ENCODE data around the gene ZNF296.

- TF ChIP-seq CTCF (IDR thresholded peaks at IDR 0.05): no peak
- TF ChIP-seq POLR2AphosphoS5 (IDR thresholded peaks at IDR 0.05): peak; percentile 69
Observed at GRCh38 chr19:45113628-45114027, 37.4 kb upstream of the ZNF296 start.

All from prostate gland (tissue), 2 donors.